GM18517 (cell line): Measurements from ENCODE around the gene EMC10.

Source experiments
- ATAC-seq: cut with Tn5 transposase; IDR thresholded peaks from one replicate; pipeline ENCODE4 v1.9.1; 2021; ENCODE audit warnings: mild to moderate bottlenecking, moderate library complexity; ENCODE audit not compliant: unreplicated experiment

The EMC10 gene

GRCh38 chr19:50495020-50495531, 18.8 kb downstream of the EMC10 start:
- ATAC-seq: no peak

GRCh38 chr19:50496189-50497021, 20.1 kb downstream of the EMC10 start:
- no peak for ATAC-seq

- ATAC-seq: no peak
These were observed 20.7 kb downstream of the EMC10 start for GRCh38 chr19:50497022-50497405.

GRCh38 chr19:50498219-50499056, 22.1 kb downstream of the EMC10 start:
- no peak for ATAC-seq

GRCh38 chr19:50500060-50500752, 23.9 kb downstream of the EMC10 start:
- no peak for ATAC-seq

GRCh38 chr19:50500753-50501151, 24.4 kb downstream of the EMC10 start:
- ATAC-seq: no peak

GRCh38 chr19:50501186-50501567, 24.9 kb downstream of the EMC10 start:
- ATAC-seq: no peak

- ATAC-seq: no peak
These were observed 25.5 kb downstream of the EMC10 start for GRCh38 chr19:50501568-50502475.

GRCh38 chr19:50505856-50506611, 29.7 kb downstream of the EMC10 start:
- ATAC-seq: no peak

- ATAC-seq: no peak
These were observed 30.4 kb downstream of the EMC10 start for GRCh38 chr19:50506700-50507099.

- ATAC-seq: no peak
These were observed 31.1 kb downstream of the EMC10 start for GRCh38 chr19:50507376-50507775.

GRCh38 chr19:50508843-50509190, 32.5 kb downstream of the EMC10 start:
- ATAC-seq: no peak

GRCh38 chr19:50509366-50509765, 33.1 kb downstream of the EMC10 start:
- ATAC-seq: no peak

- ATAC-seq: no peak
These were observed 33.9 kb downstream of the EMC10 start for GRCh38 chr19:50510121-50510670.

- no peak for ATAC-seq
These were observed 34.4 kb downstream of the EMC10 start for GRCh38 chr19:50510700-50511068.

- peak; percentile 83 for ATAC-seq
These were observed 34.9 kb downstream of the EMC10 start, which contains the start of gene JOSD2 for GRCh38 chr19:50511069-50511822. JOSD2 (minus strand) TSS chr19:50511191; CDS start chr19:50510431, 760 bp downstream.

- no peak for ATAC-seq
These were observed 36.0 kb downstream of the EMC10 start for GRCh38 chr19:50512112-50512998.
